B cell (primary cell): ENCODE measurements around the gene NELL1. TPM values are rescaled to one million over a fixed set of nuclear protein-coding genes. Genes with fewer than 3 reads are reported as not detected.

Source experiments
- ATAC-seq: fragments of 200-7000 bp; cut with Tn5 transposase; one replicate; pipeline ENCODE4 v1.10.0; 2021; ENCODE audit warnings: low read depth, mild to moderate bottlenecking, moderate number of reproducible peaks, moderate library complexity
- CTCF ChIA-PET: fragments of 350-600 bp; sonication (Branson Sonifier 250); formaldehyde crosslinking; loops from one replicate; lab custom pipeline; 2021; ENCODE audit warnings: antibody characterized with exemption, inconsistent platforms; lab: Charles Lee
- POLR2A ChIA-PET: fragments of 350-600 bp; sonication (Branson Sonifier 250); formaldehyde crosslinking; loops from one replicate; lab custom pipeline; 2021; ENCODE audit warnings: antibody characterized with exemption; lab: Charles Lee
- DNase-seq: peaks from one replicate; pipeline ENCODE4 v3.0.0; 2013
- H2AFZ ChIP-seq: 2 replicates; pipeline ENCODE4 v1.6.1; 2012; ENCODE audit warnings: mild to moderate bottlenecking, low read depth, low read length; ENCODE audit not compliant: insufficient read depth, poor library complexity, severe bottlenecking
- H3K27ac ChIP-seq, 2 donors: 1 replicate in 1 of 2; 2 replicates in 1 of 2; pipeline ENCODE4 v1.5.1; 2012 to 2013; ENCODE audit warnings: low read length in 2 of 2, mild to moderate bottlenecking in 2 of 2, moderate library complexity in 1 of 2
- H3K27me3 ChIP-seq, 4 experiments: fragments of 200-600 bp in 1 of 4; sonication (generic) in 1 of 4; replicated peaks in 1 of 4; 1 replicate in 2 of 4; 2 replicates in 2 of 4; pipeline versions ENCODE4 v1.6.1 to v1.7.0; 2013 to 2016; ENCODE audit warnings: low read length in 3 of 4, mild to moderate bottlenecking in 2 of 4, mixed read lengths in 1 of 4, moderate library complexity in 1 of 4; ENCODE audit not compliant: insufficient read depth in 4 of 4, control insufficient read depth in 3 of 4; ENCODE audit errors: control extremely low read depth in 1 of 4
- H3K36me3 ChIP-seq, 2 experiments: replicated peaks in 1 of 2; 1 replicate in 1 of 2; 2 replicates in 1 of 2; pipeline versions ENCODE4 v1.6.1 to v1.7.1; 2013; ENCODE audit warnings: low read length in 1 of 2; ENCODE audit not compliant: insufficient read depth in 2 of 2, control insufficient read depth in 1 of 2; ENCODE audit errors: control extremely low read depth in 1 of 2, extremely low read depth in 1 of 2
- H3K4me1 ChIP-seq, 2 donors: fragments of 200-600 bp in 1 of 2; sonication (generic) in 1 of 2; 1 replicate in 1 of 2; 2 replicates in 1 of 2; pipeline versions ENCODE4 v1.5.1 to v1.6.1; 2013 to 2017; ENCODE audit warnings: low read length in 2 of 2; ENCODE audit not compliant: control insufficient read depth in 2 of 2, insufficient read depth in 2 of 2
- H3K4me2 ChIP-seq: replicated peaks from 2 replicates; pipeline ENCODE3; 2012; ENCODE audit warnings: mild to moderate bottlenecking, low read depth, low read length; ENCODE audit not compliant: poor library complexity, severe bottlenecking
- H3K4me3 ChIP-seq, 5 experiments: fragments of 200-600 bp in 1 of 5; sonication (generic) in 1 of 5; 1 replicate in 3 of 5; 2 replicates in 2 of 5; pipeline versions ENCODE4 v1.5.1 to v1.7.0; 2011 to 2016; ENCODE audit warnings: low read length in 4 of 5, mild to moderate bottlenecking in 4 of 5, low read depth in 2 of 5, control low read depth in 1 of 5, moderate library complexity in 1 of 5; ENCODE audit not compliant: insufficient read depth in 1 of 5; ENCODE audit errors: control extremely low read depth in 1 of 5, extremely low read depth in 1 of 5
- H3K79me2 ChIP-seq: fragments of 200-600 bp; sonication (generic); one replicate; pipeline ENCODE4 v1.6.0; 2016; ENCODE audit warnings: low read length; ENCODE audit not compliant: control insufficient read depth, insufficient read depth
- H3K9ac ChIP-seq: fragments of 200-600 bp; sonication (generic); 2 replicates; pipeline ENCODE4 v1.6.1; 2017; ENCODE audit warnings: mild to moderate bottlenecking, low read length, moderate library complexity
- H3K9me3 ChIP-seq, 3 donors: one replicate each; pipeline versions ENCODE4 v1.6.1 to v1.7.1; 2013; ENCODE audit warnings: low read length in 2 of 3; ENCODE audit not compliant: control insufficient read depth in 2 of 3, insufficient read depth in 1 of 3; ENCODE audit errors: control extremely low read depth in 1 of 3
- H4K20me1 ChIP-seq: 2 replicates; pipeline ENCODE4 v1.6.0; 2012; ENCODE audit warnings: mild to moderate bottlenecking, low read length; ENCODE audit not compliant: insufficient read depth, control insufficient read depth, poor library complexity, severe bottlenecking
- H3K27ac Mint-ChIP-seq: one replicate; pipeline ENCODE4 v1.8.0; 2021; ENCODE audit warnings: mixed read lengths
- H3K27me3 Mint-ChIP-seq: one replicate; pipeline ENCODE4 v1.8.0; 2021; ENCODE audit warnings: mixed read lengths
- H3K4me1 Mint-ChIP-seq: one replicate; pipeline ENCODE4 v1.8.0; 2021; ENCODE audit warnings: mixed read lengths
- H3K4me3 Mint-ChIP-seq: one replicate; pipeline ENCODE4 v1.8.0; 2021; ENCODE audit warnings: mixed read lengths
- H3K9me3 Mint-ChIP-seq: one replicate; pipeline ENCODE4 v1.8.0; 2022; ENCODE audit warnings: mixed read lengths; ENCODE audit not compliant: insufficient read depth
- EZH2 ChIP-seq: IDR thresholded peaks from 2 replicates; pipeline ENCODE4 v1.6.1; 2012; ENCODE audit warnings: borderline replicate concordance, low read depth, mild to moderate bottlenecking, moderate library complexity, low read length; ENCODE audit not compliant: insufficient read depth, poor library complexity, severe bottlenecking
- WGBS: methylation state at CpG from one replicate; pipeline ENCODE4 v1.1.5; 2013; ENCODE audit warnings: missing lambda C conversion rate; ENCODE audit not compliant: insufficient coverage; 5-methylcytosine and 5-hydroxymethylcytosine counted together
- intact Hi-C: fragments of 100-400 bp; cut with micrococcal nuclease; formaldehyde crosslinking; loops from one replicate; pipeline ENCODE4 v1.10.0; 2022
- polyA plus RNA-seq: library from polyadenylated mRNA; depleted of rRNA; stranded (reverse); fragments of >200 nt; gene quantifications from 2 replicates; pipeline ENCODE4 v1.2.3, GENCODE V29; 2012
- total RNA-seq, 2 donors: library from RNA; stranded (reverse); fragments of 120-200 nt in 1 of 2; gene quantifications; 1 replicate in 1 of 2; 2 replicates in 1 of 2; pipeline versions ENCODE4 v1.2.3 to v1.2.4, GENCODE V29; 2013 to 2022
- TF ChIP-seq, protein P1 (sequence below): fragments of 200-600 bp; IDR thresholded peaks from one replicate; pipeline ENCODE4 v1.8.0; 2022; ENCODE audit warnings: antibody characterized with exemption, mild to moderate bottlenecking

Gene NELL1
- total and polyA plus RNA-seq, 2 donors (not counting 1 experiment from before 2014, with no cell fraction given), result not detected

DNA sequence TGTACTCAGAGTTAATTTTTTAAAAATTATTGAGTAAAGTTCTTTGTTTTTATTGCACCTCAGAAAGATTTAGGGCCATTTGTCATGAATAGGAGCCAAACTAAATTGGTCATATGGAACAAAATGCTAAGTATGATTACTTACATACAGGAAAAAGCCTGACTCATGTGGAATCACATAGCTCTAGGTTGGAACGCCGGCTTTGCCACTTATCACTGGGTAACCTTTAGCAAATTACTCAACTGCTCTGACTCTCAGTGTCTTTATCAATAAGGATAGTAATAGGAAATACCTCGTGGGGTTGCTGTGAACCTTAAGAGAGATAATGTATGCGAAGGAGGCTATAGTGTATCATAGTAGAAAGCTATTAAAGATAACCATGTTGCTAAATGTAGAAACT is 638.5 kb downstream of the NELL1 start:
- CTCF ChIA-PET, result no interaction called here

GRCh38 chr11:21316591-21316990 is 647.2 kb downstream of the NELL1 start:
- Histone ChIP-seq H2AFZ (no peak overlapping the region), H3K9me3 (peaks cover 0 to 2% (median 0%) of the 10 kb centered on the region in 3 donors), H3K4me2 (no peak overlapping the region), H3K79me2 (no peaks in the 10 kb centered on the region), H3K4me1 (no peaks in the 10 kb centered on the region), H3K27ac (no peak overlapping the region), H3K9ac (no peak overlapping the region), H3K27me3 (no peaks in the 10 kb centered on the region), H4K20me1 (no peaks in the 10 kb centered on the region), H3K4me3 (no peak overlapping the region), H3K36me3 (no peaks in the 10 kb centered on the region)
- DNase-seq (no peak), ATAC-seq (no peak)
- no peak overlapping the region for H3K27ac Mint-ChIP-seq
- H3K4me1 Mint-ChIP-seq, result no peaks in the 10 kb centered on the region
- H3K4me3 Mint-ChIP-seq, result no peak overlapping the region
- WGBS, result no CpG with 5 or more reads among the region's 1 CpG
- no peak for TF ChIP-seq EZH2
- intact Hi-C loops, result no loop called here
- peaks cover 2% of the 10 kb centered on the region for H3K9me3 Mint-ChIP-seq
- no peaks in the 10 kb centered on the region for H3K27me3 Mint-ChIP-seq
- CTCF ChIA-PET, result no interaction called here
- POLR2A ChIA-PET, result no interaction called here

More for the DNA sequence above, 638.5 kb downstream of the NELL1 start:
- intact Hi-C loops, result no loop called here
- Mint-ChIP-seq H3K9me3 (peaks cover 3% of the 10 kb centered on the region), H3K27ac (no peak overlapping the region), H3K4me1 (no peaks in the 10 kb centered on the region), H3K4me3 (no peak overlapping the region), H3K27me3 (no peaks in the 10 kb centered on the region)
- Histone ChIP-seq H3K27ac (no peak overlapping the region), H3K36me3 (no peaks in the 10 kb centered on the region), H3K27me3 (no peaks in the 10 kb centered on the region), H3K9ac (no peak overlapping the region), H2AFZ (no peak overlapping the region), H4K20me1 (no peaks in the 10 kb centered on the region), H3K4me2 (no peak overlapping the region), H3K4me1 (no peaks in the 10 kb centered on the region), H3K9me3 (no peaks in the 10 kb centered on the region), H3K79me2 (no peaks in the 10 kb centered on the region), H3K4me3 (no peak overlapping the region)
- no peak for ATAC-seq
- no peak for DNase-seq
- POLR2A ChIA-PET, result no interaction called here
- TF ChIP-seq EZH2, result no peak
- TF ChIP-seq, protein P1, sequence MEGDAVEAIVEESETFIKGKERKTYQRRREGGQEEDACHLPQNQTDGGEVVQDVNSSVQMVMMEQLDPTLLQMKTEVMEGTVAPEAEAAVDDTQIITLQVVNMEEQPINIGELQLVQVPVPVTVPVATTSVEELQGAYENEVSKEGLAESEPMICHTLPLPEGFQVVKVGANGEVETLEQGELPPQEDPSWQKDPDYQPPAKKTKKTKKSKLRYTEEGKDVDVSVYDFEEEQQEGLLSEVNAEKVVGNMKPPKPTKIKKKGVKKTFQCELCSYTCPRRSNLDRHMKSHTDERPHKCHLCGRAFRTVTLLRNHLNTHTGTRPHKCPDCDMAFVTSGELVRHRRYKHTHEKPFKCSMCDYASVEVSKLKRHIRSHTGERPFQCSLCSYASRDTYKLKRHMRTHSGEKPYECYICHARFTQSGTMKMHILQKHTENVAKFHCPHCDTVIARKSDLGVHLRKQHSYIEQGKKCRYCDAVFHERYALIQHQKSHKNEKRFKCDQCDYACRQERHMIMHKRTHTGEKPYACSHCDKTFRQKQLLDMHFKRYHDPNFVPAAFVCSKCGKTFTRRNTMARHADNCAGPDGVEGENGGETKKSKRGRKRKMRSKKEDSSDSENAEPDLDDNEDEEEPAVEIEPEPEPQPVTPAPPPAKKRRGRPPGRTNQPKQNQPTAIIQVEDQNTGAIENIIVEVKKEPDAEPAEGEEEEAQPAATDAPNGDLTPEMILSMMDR, result no peak
- WGBS, result 80% methylated on average over 1 of the region's 4 CpGs
